K562 (cell line): Measurements from ENCODE around the gene GGNBP2. TPM values are rescaled to one million over a fixed set of nuclear protein-coding genes. Genes with fewer than 3 reads are reported as not detected.

Source experiments
- ATAC-seq: fragments of 200-7000 bp; cut with Tn5 transposase; 3 replicates; pipeline ENCODE4 v1.9.1; 2020; ENCODE audit warnings: moderate library complexity
- BruUV-seq: library from RNA; stranded (reverse); fragments of 400-500 nt; replicated peaks from 2 replicates; lab custom pipeline; 2021; lab: Mats Ljungman, UMichigan
- CTCF ChIA-PET: fragments of 300-600 bp; formaldehyde crosslinking; extraction: SDS; loops from one replicate; lab custom pipeline; 2021; ENCODE audit warnings: low intra/inter-chr PET ratio; lab: Yijun Ruan, JAX
- POLR2A ChIA-PET: fragments of 300-600, 350-650 bp; sonication (Branson Sonifier 250); formaldehyde crosslinking; extraction: SDS; loops from one replicate; lab custom pipeline; 2021; ENCODE audit warnings: antibody characterized with exemption, inconsistent platforms; lab: Yijun Ruan, JAX
- DNase-seq, 4 experiments: peaks; one replicate each; pipeline versions ENCODE4 v3.0.0 to v3.0.0-alpha.2; 2011 to 2018; ENCODE audit warnings: low spot score in 3 of 4, mixed read lengths in 3 of 4; ENCODE audit errors: extremely low read depth in 1 of 4
- FAIRE-seq: peaks from 2 replicates; lab custom pipeline; 2011; peaks lifted over from hg19 to GRCh38; lab: Jason Lieb, UNC
- H2AFZ ChIP-seq: 2 replicates; pipeline ENCODE4 v1.6.0; 2011; ENCODE audit warnings: low read depth, low read length, control low read depth, inconsistent platforms
- H3K27ac ChIP-seq: fragments of 200-600 bp; 3 replicates; pipeline ENCODE4 v1.8.0; 2011; ENCODE audit warnings: low read depth, mild to moderate bottlenecking, control low read depth, inconsistent platforms, low read length, moderate library complexity, mixed read lengths; ENCODE audit errors: extremely low read depth
- H3K27me3 ChIP-seq, 2 experiments: fragments of 300-600 bp in 1 of 2; 2 replicates in 1 of 2; 3 replicates in 1 of 2; pipeline versions ENCODE4 v1.6.0 to v1.8.0; 2011; ENCODE audit warnings: inconsistent platforms in 2 of 2, low read length in 2 of 2, mild to moderate bottlenecking in 1 of 2, mixed read lengths in 1 of 2, moderate library complexity in 1 of 2; ENCODE audit not compliant: control insufficient read depth in 2 of 2, insufficient read depth in 2 of 2
- H3K36me3 ChIP-seq: fragments of 300-600 bp; 3 replicates; pipeline ENCODE4 v1.8.0; 2011; ENCODE audit warnings: mild to moderate bottlenecking, low read length, inconsistent platforms; ENCODE audit not compliant: control insufficient read depth, insufficient read depth
- H3K4me1 ChIP-seq, 2 experiments: fragments of 200-600 bp in 1 of 2; replicated peaks in 1 of 2; 2 replicates in 1 of 2; 3 replicates in 1 of 2; pipeline versions ENCODE4 v1.5.1 to v1.8.0; 2011; ENCODE audit warnings: inconsistent platforms in 2 of 2, low read length in 2 of 2, mild to moderate bottlenecking in 1 of 2, mixed read lengths in 1 of 2, moderate library complexity in 1 of 2; ENCODE audit not compliant: control insufficient read depth in 2 of 2, insufficient read depth in 2 of 2
- H3K4me2 ChIP-seq: 2 replicates; pipeline ENCODE4 v1.6.1; 2011; ENCODE audit warnings: low read length, control low read depth, inconsistent platforms, mixed read lengths; ENCODE audit not compliant: insufficient read depth
- H3K4me3 ChIP-seq: fragments of 200-600 bp; sonication (generic), shearing (Covaris generic); 2 replicates; pipeline ENCODE4 v1.5.1; 2016; ENCODE audit warnings: control low read depth, inconsistent platforms
- H3K79me2 ChIP-seq: fragments of 200-600 bp; 3 replicates; pipeline ENCODE4 v1.8.0; 2011; ENCODE audit warnings: low read length, inconsistent platforms; ENCODE audit not compliant: control insufficient read depth, insufficient read depth
- H3K9ac ChIP-seq, 2 experiments: 2 replicates each; pipeline versions ENCODE4 v1.6.0 to v1.6.1; 2011; ENCODE audit warnings: low read depth in 2 of 2, low read length in 2 of 2, control low read depth in 1 of 2, inconsistent platforms in 1 of 2, mild to moderate bottlenecking in 1 of 2, mixed read lengths in 1 of 2; ENCODE audit not compliant: insufficient read depth in 1 of 2
- H3K9me1 ChIP-seq: one replicate; pipeline ENCODE4 v1.6.0; 2011; ENCODE audit warnings: inconsistent platforms, mild to moderate bottlenecking, low read length, moderate library complexity; ENCODE audit not compliant: control insufficient read depth, insufficient read depth
- H3K9me3 ChIP-seq: replicated peaks from 2 replicates; pipeline ENCODE4 v1.5.1; 2011; ENCODE audit warnings: low read depth, low read length, inconsistent platforms; ENCODE audit not compliant: control insufficient read depth, insufficient read depth
- H4K20me1 ChIP-seq: replicated peaks from 2 replicates; pipeline ENCODE4 v1.6.1; 2011; ENCODE audit warnings: low read length, inconsistent platforms, mixed read lengths; ENCODE audit not compliant: control insufficient read depth, insufficient read depth
- KDM4B ChIP-seq, 2 experiments: fragments of 450-650 bp in 1 of 2; sonication (generic) in 1 of 2; IDR thresholded peaks; 2 replicates each; pipeline ENCODE4 v1.6.1; 2016 to 2017; ENCODE audit warnings: borderline replicate concordance in 2 of 2, antibody characterized with exemption in 1 of 2, low read depth in 1 of 2, mild to moderate bottlenecking in 1 of 2
- KLF16 ChIP-seq: IDR thresholded peaks from 2 replicates; pipeline ENCODE4 v1.6.1; 2016; ENCODE audit warnings: antibody characterized with exemption
- KLF6 ChIP-seq: fragments of 250-450 bp; sonication (Bioruptor Pico); IDR thresholded peaks from 2 replicates; pipeline ENCODE4 v1.4.0; 2020; ENCODE audit warnings: mild to moderate bottlenecking, moderate library complexity, borderline replicate concordance
- POLR2B ChIP-seq: fragments of 450-650 bp; IDR thresholded peaks from 2 replicates; pipeline ENCODE4 v1.6.1; 2018; ENCODE audit warnings: low read depth; ENCODE audit not compliant: partially characterized antibody
- SMAD2 ChIP-seq: fragments of 150-350 bp; IDR thresholded peaks from 2 replicates; pipeline ENCODE4 v1.6.1; 2014; ENCODE audit warnings: low read depth, mild to moderate bottlenecking, low read length
- ZNF124 ChIP-seq: sonication (generic); formaldehyde crosslinking; IDR thresholded peaks from 2 replicates; pipeline ENCODE4 v1.8.1; 2022; ENCODE audit warnings: missing genetic modification reagents
- WGBS: fragments of 100-300 bp; shearing (Covaris generic); methylation state at CpG from one replicate; pipeline ENCODE4 v1.1.6; 2016; ENCODE audit warnings: low coverage, mixed read lengths; ENCODE audit not compliant: insufficient coverage; ENCODE audit errors: missing lambda C conversion rate; 5-methylcytosine and 5-hydroxymethylcytosine counted together
- in situ Hi-C: fragments of 300-500 bp; cut with MboI; formaldehyde crosslinking; loops from 4 replicates; pipeline ENCODE4 v1.15.0; 2018; ENCODE audit warnings: inconsistent platforms, mixed read lengths
- intact Hi-C: fragments of 100-400 bp; cut with micrococcal nuclease; formaldehyde crosslinking; loops from 2 replicates; pipeline ENCODE4 v1.14.2; 2022
- polyA plus RNA-seq, 8 experiments: library from polyadenylated mRNA; depleted of rRNA in 4 of 8; stranded (reverse) in 5 of 8; unstranded in 3 of 8; fragments of >200 nt; fragmentation: Nextera tagmentation in 2 of 8; fragmentation: Illumina TruSeq in 1 of 8; extraction: Ambion mirVana in 2 of 8; extraction: Trizol in 1 of 8; gene quantifications; 2 replicates each; pipeline versions ENCODE4 v1.2.1 to v1.2.3, GENCODE V29; 2011 to 2014; ENCODE audit warnings: inconsistent platforms in 1 of 8, missing spikeins in 1 of 8
- total RNA-seq, 7 experiments: library from RNA; depleted of rRNA in 6 of 7; stranded (reverse); fragments of >200 nt in 6 of 7; fragmentation: Illumina TruSeq in 2 of 7; extraction: Trizol in 2 of 7; gene quantifications; 2 replicates each; pipeline versions ENCODE4 v1.2.1 to v1.2.3, GENCODE V29; 2011 to 2021; ENCODE audit warnings: low replicate concordance in 1 of 7

Gene GGNBP2
- total and polyA plus RNA-seq, 9 of the 15 experiments (the other 6 are each of a cell fraction or from before 2014, with no cell fraction given) = 35.7 to 96.6 (median 64.1) TPM

GRCh38 chr17:36614081-36614480, 69.4 kb downstream of the GGNBP2 start:
- POLR2A ChIA-PET = interaction anchor here (0.6 to 1.3 kb wide), 3 partner anchors 10 to 16 kb away, joined by 3 to 4 read pairs (median 3); partner anchors contain the start of gene MRM1
- H3K9me1 ChIP-seq = no peaks in the 10 kb centered on the region
- ATAC-seq (no peak), DNase-seq (no peak), FAIRE-seq (no peak)
- TF ChIP-seq KLF6 (CRISPR knock-in tag) (no peak), ZNF124 (no peak), POLR2B (no peak), KDM4B (IDR thresholded peaks at IDR 0.05; ENCODE audit: borderline replicate concordance in 2 of 2, low read depth in 1 of 2) (no peak), KLF16 (no peak), SMAD2 (no peak)
- no peak overlapping the region for H3K27ac ChIP-seq
- peaks cover 2% of the 10 kb centered on the region; the same call in 1 of the 3 replicates for H3K36me3 ChIP-seq
- CTCF ChIA-PET = no interaction called here
- no peaks in the 10 kb centered on the region for H3K9me3 ChIP-seq
- no TSS peak for BruUV-seq
- no peak overlapping the region for H3K9ac ChIP-seq
- intact Hi-C loops (no loop called here), in situ Hi-C loops (loop anchor here (10.0 kb wide), 1 partner anchor 631 kb away; no protein-coding TSS in a partner anchor)
- peaks cover 1% of the 10 kb centered on the region; the same call in 1 of the 3 replicates for H3K79me2 ChIP-seq
- no peak overlapping the region for H3K4me2 ChIP-seq
- peaks cover 0 to 23% of the 10 kb centered on the region in 2 experiments; a peak in 2 of 5 replicates for H3K27me3 ChIP-seq
- no peak overlapping the region for H2AFZ ChIP-seq
- 47% methylated on average over 7 of the region's 7 CpGs for WGBS
- peaks cover 6% of the 10 kb centered on the region; the same call in 1 of the 2 replicates for H4K20me1 ChIP-seq
- H3K4me1 ChIP-seq = peaks cover 15 to 18% of the 10 kb centered on the region in 2 experiments; a peak in 4 of 5 replicates
- no peak overlapping the region for H3K4me3 ChIP-seq
